Right renal pelvis (tissue), 4 donors: ENCODE results near the gene PKD2L1. TPM values are rescaled to one million over a fixed set of nuclear protein-coding genes. Genes with fewer than 3 reads are reported as not detected.
"Not testable (repeated sequence)": the region's sequence is repeated elsewhere in the genome, so short reads cannot be mapped to it uniquely, and the experiment has no call there.

Experiments used
- DNase-seq, 4 donors: peaks; one replicate each; pipeline ENCODE4 v3.0.0-alpha.2; 2013; ENCODE audit warnings: low read depth in 4 of 4, low spot score in 3 of 4, missing footprints in 1 of 4
- polyA plus RNA-seq, 4 donors: library from polyadenylated mRNA; unstranded; fragments of 120-200 nt; gene quantifications; one replicate each; pipeline ENCODE4 v1.2.1, GENCODE V29; 2013; ENCODE audit not compliant: insufficient read length in 4 of 4

PKD2L1 gene
- polyA plus RNA-seq, 4 donors = 0.08 to 0.31 (median 0.26) TPM

GRCh38 chr10:100334762-100335161 is 4.7 kb upstream of the PKD2L1 start:
- DNase-seq = no peak

DNA sequence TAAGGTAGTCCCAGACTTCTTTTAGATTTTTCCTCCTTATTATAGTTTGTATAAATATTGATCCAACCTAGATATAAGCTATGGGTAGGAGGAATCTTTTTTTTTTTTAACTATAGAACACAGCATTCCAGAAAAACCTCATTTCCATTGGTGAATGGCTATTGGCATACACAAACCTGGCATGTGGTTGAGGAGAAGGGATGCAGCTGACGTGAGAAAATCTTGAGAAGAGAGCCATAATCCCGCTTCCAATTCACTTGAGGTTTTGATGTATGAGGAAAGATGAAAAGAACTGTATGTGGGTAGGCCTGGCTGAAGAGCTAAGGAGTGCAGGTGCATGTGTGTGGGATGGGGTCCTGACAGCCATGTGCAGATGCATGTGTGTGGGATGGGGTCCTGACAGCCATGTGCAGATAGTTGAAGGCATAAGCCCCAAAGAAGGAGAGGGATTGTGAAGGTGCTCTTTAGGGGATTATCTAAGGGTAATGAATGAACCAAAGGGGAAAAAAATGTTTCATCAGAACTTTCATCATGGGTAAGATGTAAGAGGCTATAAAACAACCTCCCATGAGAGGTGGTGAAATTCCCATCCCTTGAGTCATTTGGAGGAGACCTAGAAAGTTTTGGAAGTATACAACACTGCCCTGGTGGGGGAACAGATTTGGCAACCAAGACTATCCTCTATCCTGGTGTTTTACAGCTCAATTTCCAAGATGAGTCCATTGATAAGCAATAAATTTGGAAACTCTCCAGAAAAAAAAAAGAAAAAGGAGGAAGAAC is 3.8 kb upstream of the PKD2L1 start:
- no peak for DNase-seq

GRCh38 chr10:100333106-100333505 is 3.1 kb upstream of the PKD2L1 start:
- no peak for DNase-seq

- DNase-seq = no peak
These were observed 1.8 kb downstream of the PKD2L1 start for GRCh38 chr10:100328198-100328597.

- no peak for DNase-seq
These were observed 2.4 kb downstream of the PKD2L1 start for GRCh38 chr10:100327718-100328009.

DNA sequence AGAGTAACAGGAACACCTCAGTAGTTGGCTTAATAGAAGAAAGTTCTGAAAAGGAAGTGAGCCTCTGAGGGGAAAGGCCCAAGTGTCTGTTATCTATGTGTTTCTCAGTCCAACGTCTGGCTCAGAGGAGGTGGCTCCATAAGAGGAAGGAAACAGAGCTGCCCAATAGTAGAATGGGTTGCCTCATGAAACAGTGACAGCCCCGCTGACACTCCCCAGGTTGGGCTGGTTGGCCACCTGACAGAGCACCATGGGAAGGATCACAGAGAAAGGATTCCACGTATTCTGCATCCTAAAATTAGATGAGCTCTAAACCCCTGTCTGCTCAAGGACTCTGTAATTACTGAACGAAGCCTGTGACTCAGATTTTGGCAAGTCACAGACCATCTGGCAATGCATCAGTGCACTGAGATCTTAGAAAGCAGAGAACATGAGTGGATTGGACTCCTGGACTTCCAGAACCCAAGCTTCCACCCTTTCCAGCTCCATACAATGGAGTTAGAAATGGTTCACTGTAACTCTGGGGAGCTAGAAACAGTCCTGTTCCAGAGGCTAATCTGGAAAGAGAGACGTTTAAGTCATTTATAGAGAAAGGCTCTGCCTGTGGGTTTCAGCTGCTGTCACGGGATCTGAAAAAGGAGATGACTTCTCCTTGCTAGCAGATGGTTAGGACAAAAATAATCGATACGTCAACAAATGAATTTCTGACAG is 2.9 kb downstream of the PKD2L1 start:
- DNase-seq = no peak

DNA sequence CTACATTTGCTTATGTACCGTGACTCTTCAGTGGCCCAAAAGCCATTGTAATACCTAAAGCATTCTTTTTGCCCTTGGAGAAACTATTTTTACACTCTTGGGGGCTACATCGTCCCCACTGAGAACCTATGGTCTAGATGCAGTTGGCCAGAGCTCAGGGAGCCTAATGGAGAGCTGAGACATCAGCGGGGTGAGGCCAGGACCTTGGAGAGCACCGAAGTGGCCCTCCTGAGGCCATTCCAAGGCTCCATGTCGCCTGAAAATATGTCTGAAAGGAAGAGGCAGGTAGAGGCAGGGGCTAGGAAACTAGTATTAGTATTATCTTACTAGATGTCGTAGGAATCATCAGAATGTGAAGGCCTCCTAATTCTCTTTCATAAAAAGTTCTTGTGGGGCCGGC is 4.9 kb downstream of the PKD2L1 start:
- DNase-seq = no peak

DNA sequence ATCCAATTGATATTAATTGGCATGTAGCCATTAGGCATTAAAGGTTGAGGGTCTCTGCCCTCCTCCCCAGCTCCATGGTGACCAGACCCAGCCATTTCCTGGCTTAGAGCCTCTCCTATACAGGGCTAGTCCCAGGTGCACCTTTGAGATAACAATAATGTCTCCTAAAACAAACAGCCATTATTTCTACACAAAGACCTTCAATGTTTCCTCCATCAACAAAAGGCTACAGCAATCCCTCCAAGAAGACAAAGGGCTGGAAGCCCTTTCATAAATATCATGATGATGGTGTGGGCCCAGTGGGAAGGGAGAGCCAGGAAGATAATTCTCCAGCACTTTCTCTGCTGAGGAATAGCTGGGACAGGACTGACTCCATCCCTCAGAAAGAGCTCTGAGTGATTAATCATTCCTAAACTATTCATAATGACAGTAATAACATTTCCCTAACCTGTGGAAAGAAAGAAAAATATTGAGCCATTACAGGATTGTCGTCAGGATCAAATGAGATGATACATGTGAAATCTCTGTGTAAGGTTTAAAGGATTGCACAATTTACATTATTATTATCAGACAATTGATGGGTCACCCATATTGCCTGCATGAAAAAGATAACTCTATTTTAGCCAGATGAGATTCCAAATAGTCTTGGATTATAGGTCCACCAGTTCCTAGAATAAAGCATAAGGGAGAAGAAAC is 10.2 kb downstream of the PKD2L1 start:
- no peak for DNase-seq

- no peak for DNase-seq
These were observed 11.8 kb downstream of the PKD2L1 start for GRCh38 chr10:100318207-100318606.

GRCh38 chr10:100315615-100316014 is 14.4 kb downstream of the PKD2L1 start:
- no peak for DNase-seq

GRCh38 chr10:100311298-100311697 is 18.7 kb downstream of the PKD2L1 start:
- DNase-seq = no peak

DNA sequence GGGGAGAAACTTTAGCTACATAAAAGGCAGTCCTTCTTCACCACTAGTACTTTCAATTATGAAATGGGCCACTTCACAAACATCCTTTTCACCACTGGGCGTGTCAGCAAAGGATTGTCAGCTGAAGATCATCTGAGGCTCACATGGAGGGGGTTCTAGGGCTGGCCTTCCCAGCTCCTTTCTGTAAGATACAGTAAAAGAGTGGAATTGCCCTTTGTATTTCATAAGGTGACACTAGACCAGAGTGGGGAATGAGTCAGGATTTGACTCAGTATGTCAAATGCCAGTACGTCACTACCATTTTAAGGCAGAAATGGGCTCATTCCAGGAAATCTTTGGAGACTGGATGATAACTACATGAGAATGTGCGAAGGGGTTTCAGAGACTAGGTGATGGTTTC is 22.3 kb downstream of the PKD2L1 start:
- no peak for DNase-seq

DNA sequence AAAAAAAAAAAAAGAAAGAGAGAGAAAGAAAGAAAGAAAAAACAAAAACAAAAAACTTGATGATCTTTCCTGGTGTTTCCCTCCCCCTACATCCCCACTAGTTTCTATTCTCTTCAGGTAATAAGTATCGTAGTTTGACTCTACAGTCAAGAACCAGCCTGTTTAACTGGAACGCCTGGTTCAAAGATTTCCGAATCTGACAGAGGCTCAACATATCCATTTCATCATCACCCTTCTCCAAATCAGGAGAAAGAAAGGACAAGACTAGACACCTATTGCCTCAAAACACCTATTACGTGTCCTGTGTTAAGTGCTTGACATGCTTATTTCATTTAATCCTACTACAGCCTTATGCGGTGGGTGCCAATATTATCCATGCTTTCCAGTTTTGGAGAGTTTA is 23.2 kb downstream of the PKD2L1 start:
- no peak for DNase-seq

DNA sequence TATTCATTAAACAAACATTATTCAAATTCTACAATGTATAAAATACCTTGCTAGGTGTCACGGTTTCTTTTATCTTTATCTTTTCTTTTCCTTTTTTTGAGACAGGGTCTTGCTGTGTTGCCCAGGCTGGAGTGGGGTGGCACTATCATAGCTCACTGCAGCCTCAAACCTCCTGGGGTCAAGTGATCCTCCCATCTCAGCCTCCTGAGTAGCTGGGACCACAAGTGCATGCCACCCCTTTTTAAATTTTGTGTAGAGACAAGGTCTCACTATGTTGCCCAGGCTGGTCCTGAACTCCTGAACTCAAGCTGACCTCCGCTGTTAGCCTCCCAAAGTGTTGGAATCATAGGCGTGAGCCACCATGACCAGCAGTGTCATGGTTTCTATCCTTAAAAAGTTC is 25.6 kb downstream of the PKD2L1 start:
- no peak for DNase-seq

DNA sequence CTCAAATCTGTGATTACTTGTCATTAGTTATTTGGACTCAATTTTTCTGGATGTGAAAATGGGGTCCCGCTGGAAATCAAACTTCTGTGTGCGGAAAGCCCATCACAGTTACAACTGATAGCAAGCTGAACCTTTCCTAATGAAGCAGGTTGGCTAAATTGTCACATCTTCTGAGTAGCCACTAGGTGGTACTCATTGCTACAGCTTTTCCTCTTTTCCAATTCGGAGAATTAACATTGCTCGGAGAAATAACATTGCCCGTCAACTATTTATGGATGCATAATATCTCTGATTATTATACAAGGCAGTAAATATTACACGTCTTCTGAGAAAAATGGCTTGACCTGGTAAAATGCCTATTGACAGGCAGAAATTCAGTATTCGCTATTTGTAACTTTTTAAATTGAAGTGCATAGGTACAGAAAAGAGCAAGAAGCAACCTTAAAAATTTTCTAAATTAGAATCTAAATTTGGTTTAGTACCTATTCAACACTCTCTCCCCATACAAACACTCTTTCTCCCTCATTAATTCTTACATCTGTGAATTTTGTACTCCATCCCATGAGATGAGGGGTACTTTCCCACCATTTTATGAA is 26.2 kb downstream of the PKD2L1 start:
- DNase-seq = no peak

DNA sequence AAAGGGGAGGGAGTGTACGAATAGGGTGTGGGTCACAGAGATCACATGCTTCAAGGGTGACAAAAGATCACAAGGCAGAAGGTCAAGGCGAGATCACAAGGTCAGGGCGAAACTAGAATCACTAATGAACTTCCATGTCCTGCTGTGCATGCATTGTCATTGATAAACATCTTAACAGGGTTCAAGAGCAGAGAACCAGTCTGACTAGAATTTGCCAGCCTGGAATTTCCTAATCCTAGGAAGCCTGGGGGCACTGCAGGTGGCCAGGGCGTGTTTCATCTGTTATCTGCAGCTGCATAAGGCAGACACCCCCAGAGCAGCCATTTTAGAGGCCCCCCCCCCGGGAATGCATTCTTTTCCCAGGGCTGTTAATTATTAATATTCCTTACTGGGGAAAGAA is 28.9 kb downstream of the PKD2L1 start:
- not testable (repeated sequence) for DNase-seq

- DNase-seq = no peak
These were observed 32.8 kb downstream of the PKD2L1 start for GRCh38 chr10:100297242-100297641.

GRCh38 chr10:100293066-100293465 is 37.0 kb downstream of the PKD2L1 start:
- no peak for DNase-seq

DNA sequence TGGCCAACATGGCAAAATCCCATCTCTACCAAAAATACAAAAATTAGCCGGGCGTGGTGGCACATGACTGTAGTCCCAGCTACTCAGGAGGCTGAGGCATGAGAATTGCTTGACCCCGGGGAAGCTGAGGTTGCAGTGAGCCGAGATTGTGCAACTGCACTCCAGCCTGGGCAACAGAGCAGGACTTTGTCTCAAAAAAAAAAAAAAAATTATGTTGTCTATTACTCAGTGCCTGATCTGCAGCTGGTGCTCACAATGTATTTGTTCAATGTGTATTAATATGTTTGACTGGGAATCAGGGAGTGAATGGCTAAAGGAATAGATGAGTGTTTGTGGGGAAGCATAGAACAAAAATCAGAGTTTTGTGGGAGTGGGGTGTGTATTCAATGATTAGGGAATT is 37.7 kb downstream of the PKD2L1 start:
- not testable (repeated sequence) for DNase-seq

DNA sequence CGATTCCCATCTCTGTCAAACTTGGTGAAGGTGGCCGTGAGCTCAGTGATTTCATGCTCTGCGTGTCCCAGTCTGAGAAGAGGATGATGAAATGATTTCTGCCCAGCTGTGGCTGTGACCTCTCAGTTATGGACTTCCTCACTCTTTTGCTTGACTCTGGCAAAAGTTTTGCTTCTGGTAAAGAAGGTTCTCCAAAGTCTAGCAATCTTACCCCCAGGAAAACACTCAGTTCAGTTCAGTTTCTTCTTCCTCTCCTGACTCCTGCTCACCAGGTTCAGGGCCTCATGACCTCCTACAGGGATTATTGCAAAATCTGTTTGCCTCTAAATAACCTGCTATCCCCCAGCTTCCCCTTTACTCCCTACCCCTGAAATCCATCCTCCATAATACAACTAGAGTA is 38.7 kb downstream of the PKD2L1 start:
- no peak for DNase-seq

- DNase-seq = no peak
These were observed 40.4 kb downstream of the PKD2L1 start for GRCh38 chr10:100289641-100290040.
